T follicular helper cell (primary cell): Measurements from ENCODE around the gene CYP26A1.

Experiments
- DNase-seq: peaks from one replicate; pipeline ENCODE4 v3.0.0-alpha.2; 2020; ENCODE audit warnings: low read depth

CYP26A1 gene

GRCh38 chr10:93064874-93065660 lies 8.6 kb upstream of the CYP26A1 start:
- no peak for DNase-seq

- DNase-seq: no peak
Measured at GRCh38 chr10:93065675-93066543, 7.8 kb upstream of the CYP26A1 start.

- DNase-seq: no peak
Measured at GRCh38 chr10:93066544-93066913, 7.2 kb upstream of the CYP26A1 start.

- no peak for DNase-seq
Measured at GRCh38 chr10:93067443-93068365, 6.0 kb upstream of the CYP26A1 start.

GRCh38 chr10:93068411-93069244 lies 5.1 kb upstream of the CYP26A1 start:
- no peak for DNase-seq

GRCh38 chr10:93069245-93069561 lies 4.5 kb upstream of the CYP26A1 start:
- no peak for DNase-seq

GRCh38 chr10:93070378-93071176 lies 3.1 kb upstream of the CYP26A1 start:
- no peak for DNase-seq

- no peak for DNase-seq
Measured at GRCh38 chr10:93071177-93071472, 2.6 kb upstream of the CYP26A1 start.

GRCh38 chr10:93071674-93072224 lies 1.9 kb upstream of the CYP26A1 start:
- no peak for DNase-seq

- DNase-seq: no peak
Measured at GRCh38 chr10:93072225-93072712, 1.4 kb upstream of the CYP26A1 start.

- DNase-seq: no peak
Measured at GRCh38 chr10:93072713-93073538, 767 bp upstream of the CYP26A1 start.

- no peak for DNase-seq
Measured at GRCh38 chr10:93074147-93074596, 479 bp downstream of the CYP26A1 start.

GRCh38 chr10:93074597-93075368 lies 1.1 kb downstream of the CYP26A1 start:
- no peak for DNase-seq

- DNase-seq: no peak
Measured at GRCh38 chr10:93075369-93076221, 1.9 kb downstream of the CYP26A1 start.

- DNase-seq: no peak
Measured at GRCh38 chr10:93076871-93077270, 3.2 kb downstream of the CYP26A1 start.

GRCh38 chr10:93077860-93078337 lies 4.2 kb downstream of the CYP26A1 start:
- no peak for DNase-seq

- no peak for DNase-seq
Measured at GRCh38 chr10:93079663-93080349, 6.1 kb downstream of the CYP26A1 start.
